DOHH2 (cell line): Measurements from ENCODE around the gene AURKA.

Experiments
- H3F3A ChIP-seq: fragments of 200-600 bp; sonication (generic), shearing (Covaris generic); 2 replicates; pipeline ENCODE4 v1.6.0; 2016; ENCODE audit warnings: antibody characterized with exemption, mild to moderate bottlenecking; ENCODE audit not compliant: control insufficient read depth, insufficient read depth
- H3K27ac ChIP-seq: fragments of 200-600 bp; sonication (generic); 2 replicates; pipeline ENCODE4 v1.5.1; 2014; ENCODE audit warnings: low read depth, mild to moderate bottlenecking, low read length, moderate library complexity
- H3K27me3 ChIP-seq: fragments of 200-600 bp; sonication (generic); 2 replicates; pipeline ENCODE4 v1.6.1; 2014; ENCODE audit warnings: mild to moderate bottlenecking, low read length, mixed read lengths; ENCODE audit not compliant: control insufficient read depth
- H3K36me3 ChIP-seq: fragments of 200-600 bp; sonication (generic); 2 replicates; pipeline ENCODE4 v1.6.1; 2014; ENCODE audit warnings: mild to moderate bottlenecking, low read length, moderate library complexity, mixed read lengths; ENCODE audit not compliant: control insufficient read depth
- H3K4me1 ChIP-seq: fragments of 200-600 bp; sonication (generic); 2 replicates; pipeline ENCODE4 v1.6.1; 2014; ENCODE audit warnings: mild to moderate bottlenecking, low read length, mixed read lengths; ENCODE audit not compliant: control insufficient read depth
- H3K4me2 ChIP-seq: fragments of 200-600 bp; sonication (generic); 2 replicates; pipeline ENCODE4 v1.6.0; 2014; ENCODE audit warnings: mild to moderate bottlenecking, low read length, moderate library complexity
- H3K4me3 ChIP-seq: fragments of 200-600 bp; sonication (generic); 2 replicates; pipeline ENCODE4 v1.5.1; 2014; ENCODE audit warnings: mild to moderate bottlenecking, low read length, mixed read lengths
- H3K79me2 ChIP-seq: fragments of 200-600 bp; sonication (generic); 2 replicates; pipeline ENCODE4 v1.6.1; 2014; ENCODE audit warnings: mild to moderate bottlenecking, low read length, mixed read lengths; ENCODE audit not compliant: control insufficient read depth
- H3K9me2 ChIP-seq: fragments of 200-600 bp; sonication (generic); replicated peaks from 2 replicates; pipeline ENCODE4 v1.6.1; 2014; ENCODE audit warnings: mild to moderate bottlenecking, low read length, mixed read lengths; ENCODE audit not compliant: control insufficient read depth
- H3K9me3 ChIP-seq: fragments of 200-600 bp; sonication (generic); 2 replicates; pipeline ENCODE4 v1.6.1; 2014; ENCODE audit warnings: antibody characterized with exemption, low read length, mixed read lengths; ENCODE audit not compliant: control insufficient read depth, insufficient read depth
- H4K20me1 ChIP-seq: fragments of 200-600 bp; sonication (generic); 2 replicates; pipeline ENCODE4 v1.6.0; 2014; ENCODE audit warnings: low read depth, mild to moderate bottlenecking, antibody characterized with exemption, low read length, moderate library complexity; ENCODE audit not compliant: control insufficient read depth, insufficient read depth
- EZH2phosphoT487 ChIP-seq: fragments of 200-600 bp; sonication (generic); IDR thresholded peaks from 2 replicates; pipeline ENCODE4 v1.6.1; 2017; ENCODE audit warnings: borderline replicate concordance, mild to moderate bottlenecking, antibody characterized with exemption, low read length, moderate library complexity, mixed read lengths
- TF ChIP-seq, protein P1 (sequence below): fragments of 200-600 bp; sonication (generic); IDR thresholded peaks from one replicate; pipeline ENCODE4 v1.5.1; 2014; ENCODE audit warnings: antibody characterized with exemption, mild to moderate bottlenecking, low read depth, low read length; ENCODE audit not compliant: poor library complexity, severe bottlenecking

Gene AURKA

GRCh38 chr20:56426026-56426425 is 34.0 kb upstream of the AURKA start:
- no peak overlapping the region for H3K4me3 ChIP-seq
- no peaks in the 10 kb centered on the region for H3K9me3 ChIP-seq
- no peaks in the 10 kb centered on the region for H4K20me1 ChIP-seq
- peaks cover 29% of the 10 kb centered on the region for H3K4me1 ChIP-seq
- no peak overlapping the region for H3K4me2 ChIP-seq
- no peaks in the 10 kb centered on the region for H3K79me2 ChIP-seq
- no peaks in the 10 kb centered on the region for H3F3A ChIP-seq
- no peak for TF ChIP-seq EZH2phosphoT487
- TF ChIP-seq, protein P1, sequence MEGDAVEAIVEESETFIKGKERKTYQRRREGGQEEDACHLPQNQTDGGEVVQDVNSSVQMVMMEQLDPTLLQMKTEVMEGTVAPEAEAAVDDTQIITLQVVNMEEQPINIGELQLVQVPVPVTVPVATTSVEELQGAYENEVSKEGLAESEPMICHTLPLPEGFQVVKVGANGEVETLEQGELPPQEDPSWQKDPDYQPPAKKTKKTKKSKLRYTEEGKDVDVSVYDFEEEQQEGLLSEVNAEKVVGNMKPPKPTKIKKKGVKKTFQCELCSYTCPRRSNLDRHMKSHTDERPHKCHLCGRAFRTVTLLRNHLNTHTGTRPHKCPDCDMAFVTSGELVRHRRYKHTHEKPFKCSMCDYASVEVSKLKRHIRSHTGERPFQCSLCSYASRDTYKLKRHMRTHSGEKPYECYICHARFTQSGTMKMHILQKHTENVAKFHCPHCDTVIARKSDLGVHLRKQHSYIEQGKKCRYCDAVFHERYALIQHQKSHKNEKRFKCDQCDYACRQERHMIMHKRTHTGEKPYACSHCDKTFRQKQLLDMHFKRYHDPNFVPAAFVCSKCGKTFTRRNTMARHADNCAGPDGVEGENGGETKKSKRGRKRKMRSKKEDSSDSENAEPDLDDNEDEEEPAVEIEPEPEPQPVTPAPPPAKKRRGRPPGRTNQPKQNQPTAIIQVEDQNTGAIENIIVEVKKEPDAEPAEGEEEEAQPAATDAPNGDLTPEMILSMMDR: no peak
- no peaks in the 10 kb centered on the region; the same call in 1 of the 2 replicates for H3K27me3 ChIP-seq
- H3K36me3 ChIP-seq: no peaks in the 10 kb centered on the region
- no peaks in the 10 kb centered on the region for H3K9me2 ChIP-seq
- H3K27ac ChIP-seq: no peak overlapping the region

DNA sequence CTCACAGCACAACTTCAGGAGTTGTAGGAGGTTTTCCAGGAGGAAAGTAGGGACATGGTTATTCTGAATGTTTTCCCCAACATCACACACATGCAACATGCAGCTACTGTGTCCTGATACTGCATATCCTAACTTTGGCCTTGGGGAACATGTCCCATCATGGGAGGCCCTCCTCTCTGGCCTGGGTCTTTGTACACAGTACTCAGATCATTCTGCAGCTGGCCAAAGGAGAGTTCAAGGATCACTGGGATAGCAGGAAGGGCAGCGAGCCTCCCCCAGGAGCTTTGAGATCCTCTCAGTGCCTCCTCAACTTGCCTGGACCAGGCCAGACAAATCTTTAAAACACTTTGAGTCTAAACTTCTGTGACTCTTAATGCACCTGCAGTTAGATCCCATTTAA is 32.9 kb upstream of the AURKA start:
- no peak for TF ChIP-seq EZH2phosphoT487
- TF ChIP-seq, protein P1: no peak
- Histone ChIP-seq H3K4me2 (no peak overlapping the region), H3F3A (no peaks in the 10 kb centered on the region), H3K79me2 (no peaks in the 10 kb centered on the region), H3K4me1 (peaks cover 24% of the 10 kb centered on the region), H3K4me3 (no peak overlapping the region), H4K20me1 (no peaks in the 10 kb centered on the region), H3K27ac (no peak overlapping the region), H3K36me3 (no peaks in the 10 kb centered on the region), H3K9me2 (no peaks in the 10 kb centered on the region), H3K27me3 (no peaks in the 10 kb centered on the region; the same call in 1 of the 2 replicates), H3K9me3 (no peaks in the 10 kb centered on the region)

DNA sequence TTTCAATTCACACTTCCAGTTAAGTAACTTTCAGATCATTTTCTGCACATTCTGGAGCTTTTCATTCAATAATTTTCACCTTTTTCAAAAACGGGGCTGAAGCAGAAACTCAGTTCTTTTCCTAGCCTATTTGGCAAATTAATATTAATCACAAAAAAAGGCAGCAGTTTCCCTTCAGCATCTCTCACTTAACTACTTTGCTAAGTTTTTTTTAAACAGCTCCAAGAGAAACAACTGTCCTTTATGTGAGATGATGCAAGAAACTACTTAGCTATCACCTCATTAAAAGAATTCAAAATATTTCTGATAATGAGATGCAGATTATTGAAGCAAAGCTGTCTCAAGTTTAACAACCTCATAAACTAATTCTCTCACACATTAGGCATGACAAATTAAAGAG is 31.9 kb upstream of the AURKA start:
- TF ChIP-seq EZH2phosphoT487: no peak
- TF ChIP-seq, protein P1: no peak
- H3K4me3 ChIP-seq: no peak overlapping the region
- no peaks in the 10 kb centered on the region for H3K9me2 ChIP-seq
- H3K79me2 ChIP-seq: no peaks in the 10 kb centered on the region
- no peaks in the 10 kb centered on the region for H3K9me3 ChIP-seq
- H4K20me1 ChIP-seq: no peaks in the 10 kb centered on the region
- H3K4me2 ChIP-seq: no peak overlapping the region
- H3K27me3 ChIP-seq: no peaks in the 10 kb centered on the region; the same call in 1 of the 2 replicates
- peaks cover 13% of the 10 kb centered on the region for H3K4me1 ChIP-seq
- H3F3A ChIP-seq: no peaks in the 10 kb centered on the region
- H3K27ac ChIP-seq: no peak overlapping the region
- no peaks in the 10 kb centered on the region for H3K36me3 ChIP-seq
